Bronchial epithelial cell (primary cell): Measurements from ENCODE around the gene SNHG17. TPM values are rescaled to one million over a fixed set of nuclear protein-coding genes. Genes with fewer than 3 reads are reported as not detected.
"Not testable (repeated sequence)": the region's sequence is repeated elsewhere in the genome, so short reads cannot be mapped to it uniquely, and the experiment has no call there.

ENCODE experiments used
- DNase-seq: peaks from one replicate; pipeline ENCODE4 v3.0.0-alpha.2; 2010; ENCODE audit warnings: low read depth
- FAIRE-seq: peaks from 2 replicates; lab custom pipeline; 2011; peaks lifted over from hg19 to GRCh38; lab: Jason Lieb, UNC
- H3K27me3 ChIP-seq: 2 replicates; pipeline ENCODE4 v1.5.1; 2011; ENCODE audit warnings: low read length; ENCODE audit not compliant: control insufficient read depth, insufficient read depth
- H3K36me3 ChIP-seq: 2 replicates; pipeline ENCODE4 v1.5.1; 2011; ENCODE audit warnings: low read length; ENCODE audit not compliant: control insufficient read depth, insufficient read depth
- H3K4me3 ChIP-seq: 2 replicates; pipeline ENCODE4 v1.5.1; 2011; ENCODE audit warnings: mild to moderate bottlenecking, low read depth, low read length, control low read depth
- CTCF ChIP-seq: IDR thresholded peaks from 2 replicates; pipeline ENCODE4 v1.5.1; 2011; ENCODE audit warnings: mild to moderate bottlenecking, moderate library complexity, low read length, control low read depth, inconsistent platforms; ENCODE audit not compliant: insufficient read depth, severe bottlenecking
- total RNA-seq: library from RNA; depleted of rRNA; stranded (reverse); fragments of >200 nt; gene quantifications from 2 replicates; pipeline ENCODE4 v1.2.1, GENCODE V29; 2014

SNHG17 gene
- total RNA-seq, 1 donor from 2014 or later: 19.5 TPM

- FAIRE-seq: no peak
- TF ChIP-seq CTCF: no peak
- no peak for DNase-seq
- Histone ChIP-seq H3K36me3 (peaks cover 62% of the 10 kb centered on the region), H3K4me3 (no peak overlapping the region), H3K27me3 (no peaks in the 10 kb centered on the region)
Measured at GRCh38 chr20:38421915-38422314, 13.2 kb downstream of the SNHG17 start.

GRCh38 chr20:38420388-38421085 is 14.6 kb downstream of the SNHG17 start:
- Histone ChIP-seq H3K27me3 (no peaks in the 10 kb centered on the region), H3K4me3 (no peak overlapping the region), H3K36me3 (peaks cover 52% of the 10 kb centered on the region)
- TF ChIP-seq CTCF: no peak
- no peak for DNase-seq
- FAIRE-seq: no peak

GRCh38 chr20:38418509-38419204 is 16.5 kb downstream of the SNHG17 start:
- FAIRE-seq (no peak), DNase-seq (no peak)
- no peaks in the 10 kb centered on the region for H3K27me3 ChIP-seq
- no peak overlapping the region for H3K4me3 ChIP-seq
- TF ChIP-seq CTCF: no peak
- H3K36me3 ChIP-seq: peaks cover 39% of the 10 kb centered on the region

- no peaks in the 10 kb centered on the region for H3K27me3 ChIP-seq
- no peak overlapping the region for H3K4me3 ChIP-seq
- DNase-seq (no peak), FAIRE-seq (no peak)
- H3K36me3 ChIP-seq: peaks cover 12% of the 10 kb centered on the region
- no peak for TF ChIP-seq CTCF
Measured at GRCh38 chr20:38414769-38415450, 20.2 kb downstream of the SNHG17 start.

- DNase-seq (no peak), FAIRE-seq (no peak)
- H3K36me3 ChIP-seq: peaks cover 4% of the 10 kb centered on the region
- no peaks in the 10 kb centered on the region for H3K27me3 ChIP-seq
- TF ChIP-seq CTCF: no peak
- H3K4me3 ChIP-seq: no peak overlapping the region
Measured at GRCh38 chr20:38412877-38413577, 22.1 kb downstream of the SNHG17 start.

GRCh38 chr20:38407822-38408221 is 27.3 kb downstream of the SNHG17 start:
- not testable (repeated sequence) for H3K36me3 ChIP-seq, FAIRE-seq, H3K27me3 ChIP-seq, DNase-seq, H3K4me3 ChIP-seq
